Measurements from ENCODE around the gene PRKAB1.
A peak's percentile ranks its signal among the peaks of the same experiment; 100 is the strongest.

PRKAB1 gene

GRCh38 chr12:119642986-119643385, 24.9 kb upstream of the PRKAB1 start:
- no peaks in the 10 kb centered on the region for H3K36me3 ChIP-seq (replicated peaks; ENCODE audit: low read depth, low read length)
- no peak overlapping the region for H3K27ac ChIP-seq (ENCODE audit: low read length)
- H3K9ac ChIP-seq (ENCODE audit: low read length): no peak overlapping the region
- H3K4me2 ChIP-seq (ENCODE audit: low read length): no peak overlapping the region
- no peaks in the 10 kb centered on the region for H4K20me1 ChIP-seq (ENCODE audit: insufficient read depth, low read length)
- no peaks in the 10 kb centered on the region for H3K79me2 ChIP-seq (ENCODE audit: low read length)
- H3K27me3 ChIP-seq (ENCODE audit: low read depth, low read length): 0 out of 2 replicates have a peak, but pooled peaks cover under 1% of the 10 kb centered on the region
- no peak overlapping the region for H3K4me3 ChIP-seq (ENCODE audit: low read length)
- no peaks in the 10 kb centered on the region for H3K4me1 ChIP-seq (ENCODE audit: low read length)
- no peak overlapping the region for H2AFZ ChIP-seq (ENCODE audit: low read depth, low read length)
- no peak for TF ChIP-seq EZH2phosphoT487 (IDR thresholded peaks at IDR 0.05; ENCODE audit: low read depth)
- TF ChIP-seq, protein P1, sequence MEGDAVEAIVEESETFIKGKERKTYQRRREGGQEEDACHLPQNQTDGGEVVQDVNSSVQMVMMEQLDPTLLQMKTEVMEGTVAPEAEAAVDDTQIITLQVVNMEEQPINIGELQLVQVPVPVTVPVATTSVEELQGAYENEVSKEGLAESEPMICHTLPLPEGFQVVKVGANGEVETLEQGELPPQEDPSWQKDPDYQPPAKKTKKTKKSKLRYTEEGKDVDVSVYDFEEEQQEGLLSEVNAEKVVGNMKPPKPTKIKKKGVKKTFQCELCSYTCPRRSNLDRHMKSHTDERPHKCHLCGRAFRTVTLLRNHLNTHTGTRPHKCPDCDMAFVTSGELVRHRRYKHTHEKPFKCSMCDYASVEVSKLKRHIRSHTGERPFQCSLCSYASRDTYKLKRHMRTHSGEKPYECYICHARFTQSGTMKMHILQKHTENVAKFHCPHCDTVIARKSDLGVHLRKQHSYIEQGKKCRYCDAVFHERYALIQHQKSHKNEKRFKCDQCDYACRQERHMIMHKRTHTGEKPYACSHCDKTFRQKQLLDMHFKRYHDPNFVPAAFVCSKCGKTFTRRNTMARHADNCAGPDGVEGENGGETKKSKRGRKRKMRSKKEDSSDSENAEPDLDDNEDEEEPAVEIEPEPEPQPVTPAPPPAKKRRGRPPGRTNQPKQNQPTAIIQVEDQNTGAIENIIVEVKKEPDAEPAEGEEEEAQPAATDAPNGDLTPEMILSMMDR (IDR thresholded peaks at IDR 0.05; ENCODE audit: low read depth, low read length): peak; percentile 28
- no peaks in the 10 kb centered on the region for H3K9me3 ChIP-seq (ENCODE audit: insufficient read depth, low read length)

- Histone ChIP-seq H3K36me3 (replicated peaks; ENCODE audit: low read depth, low read length) (no peaks in the 10 kb centered on the region), H3K27ac (ENCODE audit: low read length) (no peak overlapping the region), H3K27me3 (ENCODE audit: low read depth, low read length) (no peaks in the 10 kb centered on the region), H3K4me2 (ENCODE audit: low read length) (no peak overlapping the region), H4K20me1 (ENCODE audit: insufficient read depth, low read length) (no peaks in the 10 kb centered on the region), H3K4me3 (ENCODE audit: low read length) (no peak overlapping the region), H3K9ac (ENCODE audit: low read length) (no peak overlapping the region), H3K79me2 (ENCODE audit: low read length) (no peaks in the 10 kb centered on the region), H3K4me1 (ENCODE audit: low read length) (no peaks in the 10 kb centered on the region), H2AFZ (ENCODE audit: low read depth, low read length) (no peak overlapping the region), H3K9me3 (ENCODE audit: insufficient read depth, low read length) (no peaks in the 10 kb centered on the region)
- TF ChIP-seq, protein P1 (IDR thresholded peaks at IDR 0.05; ENCODE audit: low read depth, low read length): no peak
- no peak for TF ChIP-seq EZH2phosphoT487 (IDR thresholded peaks at IDR 0.05; ENCODE audit: low read depth)
These were observed 23.0 kb upstream of the PRKAB1 start for GRCh38 chr12:119644930-119645329.

DNA sequence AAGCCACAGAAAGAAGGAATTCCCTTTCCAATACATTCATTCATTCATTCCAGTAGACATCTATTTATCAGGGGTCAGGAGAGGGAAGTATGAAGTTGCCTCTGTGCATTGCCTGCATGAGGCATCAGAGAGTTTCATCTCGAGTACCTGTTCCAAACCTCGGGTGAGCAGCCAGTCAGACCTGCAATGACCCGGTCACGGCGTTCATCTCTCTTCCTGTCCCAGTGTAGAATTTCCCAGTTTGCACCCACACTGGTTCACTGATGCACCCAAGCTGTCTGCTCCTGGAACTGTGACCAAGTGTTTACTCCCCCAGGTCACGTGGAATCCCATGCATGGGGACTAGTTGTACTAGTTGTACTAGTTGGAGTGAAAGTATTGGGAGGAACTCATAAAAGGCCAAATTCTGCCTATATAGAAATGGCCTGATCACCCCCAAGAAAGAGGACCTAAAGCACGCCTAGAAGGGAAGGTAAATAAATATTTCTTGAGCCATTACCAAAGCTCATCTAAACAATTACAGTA, 22.3 kb upstream of the PRKAB1 start:
- Histone ChIP-seq H2AFZ (ENCODE audit: low read depth, low read length) (no peak overlapping the region), H4K20me1 (ENCODE audit: insufficient read depth, low read length) (no peaks in the 10 kb centered on the region), H3K36me3 (replicated peaks; ENCODE audit: low read depth, low read length) (no peaks in the 10 kb centered on the region), H3K9ac (ENCODE audit: low read length) (no peak overlapping the region), H3K27me3 (ENCODE audit: low read depth, low read length) (no peaks in the 10 kb centered on the region), H3K4me1 (ENCODE audit: low read length) (no peaks in the 10 kb centered on the region), H3K79me2 (ENCODE audit: low read length) (no peaks in the 10 kb centered on the region), H3K27ac (ENCODE audit: low read length) (no peak overlapping the region), H3K4me3 (ENCODE audit: low read length) (no peak overlapping the region), H3K9me3 (ENCODE audit: insufficient read depth, low read length) (no peaks in the 10 kb centered on the region), H3K4me2 (ENCODE audit: low read length) (no peak overlapping the region)
- TF ChIP-seq, protein P1 (IDR thresholded peaks at IDR 0.05; ENCODE audit: low read depth, low read length): no peak
- TF ChIP-seq EZH2phosphoT487 (IDR thresholded peaks at IDR 0.05; ENCODE audit: low read depth): no peak

- Histone ChIP-seq H3K27ac (ENCODE audit: low read length) (no peak overlapping the region), H3K27me3 (ENCODE audit: low read depth, low read length) (no peaks in the 10 kb centered on the region), H3K4me2 (ENCODE audit: low read length) (no peak overlapping the region), H3K9me3 (ENCODE audit: insufficient read depth, low read length) (0 out of 2 replicates have a peak, but pooled peaks cover 5% of the 10 kb centered on the region), H2AFZ (ENCODE audit: low read depth, low read length) (0 out of 2 replicates have a peak overlapping the region, but pooled peaks have one; percentile 35), H3K9ac (ENCODE audit: low read length) (no peak overlapping the region), H3K4me3 (ENCODE audit: low read length) (no peak overlapping the region), H3K79me2 (ENCODE audit: low read length) (no peaks in the 10 kb centered on the region), H4K20me1 (ENCODE audit: insufficient read depth, low read length) (no peaks in the 10 kb centered on the region), H3K36me3 (replicated peaks; ENCODE audit: low read depth, low read length) (no peaks in the 10 kb centered on the region), H3K4me1 (ENCODE audit: low read length) (no peaks in the 10 kb centered on the region)
- TF ChIP-seq, protein P1 (IDR thresholded peaks at IDR 0.05; ENCODE audit: low read depth, low read length): peak; percentile 71
- TF ChIP-seq EZH2phosphoT487 (IDR thresholded peaks at IDR 0.05; ENCODE audit: low read depth): no peak
These were observed 18.6 kb upstream of the PRKAB1 start for GRCh38 chr12:119649202-119649808.

Measured in OCI-LY3 (cell line).